WTC11 (cell line): ENCODE results near the gene PTPRCAP. TPM values are rescaled to one million over a fixed set of nuclear protein-coding genes. Genes with fewer than 3 reads are reported as not detected.

Experiments
- CREB1 ChIP-seq: sonication (generic); formaldehyde crosslinking; IDR thresholded peaks from 2 replicates; pipeline ENCODE4 v1.8.0; 2023; ENCODE audit warnings: mild to moderate bottlenecking, missing genetic modification reagents
- CREM ChIP-seq: sonication (generic); formaldehyde crosslinking; IDR thresholded peaks from 2 replicates; pipeline ENCODE4 v1.8.1; 2022; ENCODE audit warnings: mild to moderate bottlenecking, missing genetic modification reagents, moderate library complexity
- total RNA-seq: library from RNA; stranded (reverse); gene quantifications from 3 replicates; pipeline ENCODE4 v1.2.3, GENCODE V29; 2021
- TF ChIP-seq, protein P1 (sequence below): sonication (generic); formaldehyde crosslinking; IDR thresholded peaks from 2 replicates; pipeline ENCODE4 v1.8.0; 2022; ENCODE audit warnings: mild to moderate bottlenecking, missing genetic modification reagents

The PTPRCAP gene
- total RNA-seq, 1 experiment from 2014 or later: 3.6 TPM

DNA sequence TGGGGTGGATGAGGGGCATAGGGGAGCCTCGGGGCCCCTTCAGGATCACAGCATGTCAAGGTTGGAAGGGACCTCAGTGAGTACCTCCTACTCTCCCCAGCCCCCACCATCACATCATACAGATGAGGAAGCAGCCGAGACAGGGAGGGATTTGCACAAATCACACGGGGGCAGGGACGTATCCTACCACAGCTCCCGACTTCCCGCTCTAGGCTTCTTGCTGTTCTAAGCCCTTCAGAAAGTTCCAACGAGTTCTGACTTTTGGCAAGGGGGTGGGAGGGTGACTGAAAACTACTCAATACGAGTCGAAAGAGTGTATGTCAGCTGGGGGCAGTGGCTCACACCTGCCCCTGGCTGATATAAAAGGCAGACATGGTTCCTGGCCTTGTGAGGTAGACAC is 50.4 kb downstream of the PTPRCAP start (continued):
- no peak for TF ChIP-seq CREM (CRISPR knock-in tag)
- TF ChIP-seq CREB1 (CRISPR knock-in tag): no peak
- TF ChIP-seq, protein P1, sequence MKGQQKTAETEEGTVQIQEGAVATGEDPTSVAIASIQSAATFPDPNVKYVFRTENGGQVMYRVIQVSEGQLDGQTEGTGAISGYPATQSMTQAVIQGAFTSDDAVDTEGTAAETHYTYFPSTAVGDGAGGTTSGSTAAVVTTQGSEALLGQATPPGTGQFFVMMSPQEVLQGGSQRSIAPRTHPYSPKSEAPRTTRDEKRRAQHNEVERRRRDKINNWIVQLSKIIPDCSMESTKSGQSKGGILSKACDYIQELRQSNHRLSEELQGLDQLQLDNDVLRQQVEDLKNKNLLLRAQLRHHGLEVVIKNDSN: no peak

Other genes with a start within 250 kb of the PTPRCAP start
- 59.4 to 68.1 TPM (median 61.4 TPM) in 3 replicates for gene GRK2, start 171.2 kb downstream of the PTPRCAP start, total RNA-seq
- 36.8 to 55.5 TPM (median 42.4 TPM) in 3 replicates for gene ANKRD13D, start 148.4 kb downstream of the PTPRCAP start, total RNA-seq
- 34.8 to 43.4 TPM (median 42.3 TPM) in 3 replicates for gene SSH3, start 134.2 kb downstream of the PTPRCAP start, total RNA-seq
- 30.3 to 38.3 TPM (median 37.7 TPM) in 3 replicates for gene POLD4, start 84.1 kb downstream of the PTPRCAP start, total RNA-seq
- gene CLCF1, start 64.1 kb downstream of the PTPRCAP start, total RNA-seq: 0.48 to 0.92 TPM (median 0.92 TPM) in 3 replicates
- 25.7 to 45.5 TPM (median 26.7 TPM) in 3 replicates for gene RAD9A, start 45.7 kb downstream of the PTPRCAP start, total RNA-seq
- 220 to 222 TPM (median 221 TPM) in 3 replicates for gene PPP1CA, start 35.8 kb downstream of the PTPRCAP start, total RNA-seq
- 0.72 to 1.0 TPM (median 0.96 TPM) in 3 replicates for gene TBC1D10C, start 33.6 kb downstream of the PTPRCAP start, total RNA-seq
- gene CARNS1, start 22.0 kb downstream of the PTPRCAP start, total RNA-seq: 1.3 to 2.6 TPM (median 2.4 TPM) in 3 replicates
- 44.3 to 54.7 TPM (median 50.2 TPM) in 3 replicates for gene RPS6KB2, start 9.2 kb downstream of the PTPRCAP start, total RNA-seq
- 100 to 109 TPM (median 102 TPM) in 3 replicates for gene CORO1B, start 5.8 kb upstream of the PTPRCAP start, total RNA-seq
- gene GPR152, start 15.0 kb upstream of the PTPRCAP start, total RNA-seq: not detected in 3 replicates
- gene CABP4, start 17.7 kb upstream of the PTPRCAP start, total RNA-seq: 0.09 to 0.23 TPM in 2 of 3 replicates, not detected in the other
- 55.6 to 61.1 TPM (median 59.6 TPM) in 3 replicates for gene TMEM134, start 31.6 kb upstream of the PTPRCAP start, total RNA-seq
- 32.8 to 42.1 TPM (median 40.0 TPM) in 3 replicates for gene AIP, start 45.3 kb upstream of the PTPRCAP start, total RNA-seq
- 51.3 to 55.4 TPM (median 51.8 TPM) in 3 replicates for gene PITPNM1, start 67.7 kb upstream of the PTPRCAP start, total RNA-seq
- 47.6 to 53.1 TPM (median 52.5 TPM) in 3 replicates for gene CDK2AP2, start 70.5 kb upstream of the PTPRCAP start, total RNA-seq
- gene CABP2, start 85.8 kb upstream of the PTPRCAP start, total RNA-seq: not detected in 3 replicates
- gene GSTP1, start 146.1 kb upstream of the PTPRCAP start, total RNA-seq: 1,404 to 1,452 TPM (median 1,412 TPM) in 3 replicates
- 201 to 231 TPM (median 213 TPM) in 3 replicates for gene NDUFV1, start 169.3 kb upstream of the PTPRCAP start, total RNA-seq
- gene NUDT8, start 192.3 kb upstream of the PTPRCAP start, total RNA-seq: 7.6 to 8.3 TPM (median 7.8 TPM) in 3 replicates
- 0.21 TPM in 1 of 3 replicates, not detected in the others for gene TBX10, start 202.1 kb upstream of the PTPRCAP start, total RNA-seq
- 0.27 TPM in 1 of 3 replicates, not detected in the others for gene ACY3, start 213.0 kb upstream of the PTPRCAP start, total RNA-seq
- 0.13 to 0.30 TPM (median 0.30 TPM) in 3 replicates for gene ALDH3B2, start 236.9 kb upstream of the PTPRCAP start, total RNA-seq